K562 (cell line): Measurements from ENCODE around the gene ZNF330. TPM values are rescaled to one million over a fixed set of nuclear protein-coding genes. Genes with fewer than 3 reads are reported as not detected.

Experiments used
- ATAC-seq: fragments of 200-7000 bp; cut with Tn5 transposase; 3 replicates; pipeline ENCODE4 v1.9.1; 2020; ENCODE audit warnings: moderate library complexity
- BruUV-seq: library from RNA; stranded (reverse); fragments of 400-500 nt; replicated peaks from 2 replicates; lab custom pipeline; 2021; lab: Mats Ljungman, UMichigan
- CTCF ChIA-PET: fragments of 300-600 bp; formaldehyde crosslinking; extraction: SDS; loops from one replicate; lab custom pipeline; 2021; ENCODE audit warnings: low intra/inter-chr PET ratio; lab: Yijun Ruan, JAX
- POLR2A ChIA-PET: fragments of 300-600, 350-650 bp; sonication (Branson Sonifier 250); formaldehyde crosslinking; extraction: SDS; loops from one replicate; lab custom pipeline; 2021; ENCODE audit warnings: antibody characterized with exemption, inconsistent platforms; lab: Yijun Ruan, JAX
- DNase-seq, 4 experiments: peaks; one replicate each; pipeline versions ENCODE4 v3.0.0 to v3.0.0-alpha.2; 2011 to 2018; ENCODE audit warnings: low spot score in 3 of 4, mixed read lengths in 3 of 4; ENCODE audit errors: extremely low read depth in 1 of 4
- FAIRE-seq: peaks from 2 replicates; lab custom pipeline; 2011; peaks lifted over from hg19 to GRCh38; lab: Jason Lieb, UNC
- H2AFZ ChIP-seq: 2 replicates; pipeline ENCODE4 v1.6.0; 2011; ENCODE audit warnings: low read depth, low read length, control low read depth, inconsistent platforms
- H3K27ac ChIP-seq: fragments of 200-600 bp; 3 replicates; pipeline ENCODE4 v1.8.0; 2011; ENCODE audit warnings: low read depth, mild to moderate bottlenecking, control low read depth, inconsistent platforms, low read length, moderate library complexity, mixed read lengths; ENCODE audit errors: extremely low read depth
- H3K27me3 ChIP-seq, 2 experiments: fragments of 300-600 bp in 1 of 2; 2 replicates in 1 of 2; 3 replicates in 1 of 2; pipeline versions ENCODE4 v1.6.0 to v1.8.0; 2011; ENCODE audit warnings: inconsistent platforms in 2 of 2, low read length in 2 of 2, mild to moderate bottlenecking in 1 of 2, mixed read lengths in 1 of 2, moderate library complexity in 1 of 2; ENCODE audit not compliant: control insufficient read depth in 2 of 2, insufficient read depth in 2 of 2
- H3K36me3 ChIP-seq: fragments of 300-600 bp; 3 replicates; pipeline ENCODE4 v1.8.0; 2011; ENCODE audit warnings: mild to moderate bottlenecking, low read length, inconsistent platforms; ENCODE audit not compliant: control insufficient read depth, insufficient read depth
- H3K4me1 ChIP-seq, 2 experiments: fragments of 200-600 bp in 1 of 2; replicated peaks in 1 of 2; 2 replicates in 1 of 2; 3 replicates in 1 of 2; pipeline versions ENCODE4 v1.5.1 to v1.8.0; 2011; ENCODE audit warnings: inconsistent platforms in 2 of 2, low read length in 2 of 2, mild to moderate bottlenecking in 1 of 2, mixed read lengths in 1 of 2, moderate library complexity in 1 of 2; ENCODE audit not compliant: control insufficient read depth in 2 of 2, insufficient read depth in 2 of 2
- H3K4me2 ChIP-seq: 2 replicates; pipeline ENCODE4 v1.6.1; 2011; ENCODE audit warnings: low read length, control low read depth, inconsistent platforms, mixed read lengths; ENCODE audit not compliant: insufficient read depth
- H3K4me3 ChIP-seq: fragments of 200-600 bp; sonication (generic), shearing (Covaris generic); 2 replicates; pipeline ENCODE4 v1.5.1; 2016; ENCODE audit warnings: control low read depth, inconsistent platforms
- H3K79me2 ChIP-seq: fragments of 200-600 bp; 3 replicates; pipeline ENCODE4 v1.8.0; 2011; ENCODE audit warnings: low read length, inconsistent platforms; ENCODE audit not compliant: control insufficient read depth, insufficient read depth
- H3K9ac ChIP-seq, 2 experiments: 2 replicates each; pipeline versions ENCODE4 v1.6.0 to v1.6.1; 2011; ENCODE audit warnings: low read depth in 2 of 2, low read length in 2 of 2, control low read depth in 1 of 2, inconsistent platforms in 1 of 2, mild to moderate bottlenecking in 1 of 2, mixed read lengths in 1 of 2; ENCODE audit not compliant: insufficient read depth in 1 of 2
- H3K9me1 ChIP-seq: one replicate; pipeline ENCODE4 v1.6.0; 2011; ENCODE audit warnings: inconsistent platforms, mild to moderate bottlenecking, low read length, moderate library complexity; ENCODE audit not compliant: control insufficient read depth, insufficient read depth
- H3K9me3 ChIP-seq: replicated peaks from 2 replicates; pipeline ENCODE4 v1.5.1; 2011; ENCODE audit warnings: low read depth, low read length, inconsistent platforms; ENCODE audit not compliant: control insufficient read depth, insufficient read depth
- H4K20me1 ChIP-seq: replicated peaks from 2 replicates; pipeline ENCODE4 v1.6.1; 2011; ENCODE audit warnings: low read length, inconsistent platforms, mixed read lengths; ENCODE audit not compliant: control insufficient read depth, insufficient read depth
- C11orf30 ChIP-seq: fragments of 450-650 bp; IDR thresholded peaks from 2 replicates; pipeline ENCODE4 v1.6.1; 2016; ENCODE audit warnings: low read depth, mild to moderate bottlenecking
- ELF2 ChIP-seq: fragments of 250-450 bp; sonication (Bioruptor Pico); IDR thresholded peaks from 2 replicates; pipeline ENCODE4 v1.5.0; 2021; ENCODE audit warnings: mild to moderate bottlenecking
- JUN ChIP-seq, 2 experiments: sonication (generic) in 1 of 2; formaldehyde crosslinking in 1 of 2; IDR thresholded peaks; 2 replicates each; pipeline versions ENCODE4 v1.6.1 to v1.8.0; 2012 to 2022; ENCODE audit warnings: borderline replicate concordance in 2 of 2, mild to moderate bottlenecking in 2 of 2, improper control_type of control experiment in 1 of 2, low read depth in 1 of 2, low read length in 1 of 2, missing genetic modification reagents in 1 of 2
- KDM2B ChIP-seq: fragments of 250-450 bp; sonication (Bioruptor Pico); IDR thresholded peaks from 2 replicates; pipeline ENCODE4 v1.8.0; 2021; ENCODE audit warnings: mild to moderate bottlenecking, moderate library complexity
- MCM7 ChIP-seq, 2 experiments: fragments of 450-650 bp; IDR thresholded peaks; 2 replicates each; pipeline ENCODE4 v1.6.1; 2016 to 2018
- MYBL2 ChIP-seq, 2 experiments: fragments of 450-650 bp in 1 of 2; sonication (generic) in 1 of 2; formaldehyde crosslinking in 1 of 2; IDR thresholded peaks; 2 replicates each; pipeline versions ENCODE4 v1.6.1 to v1.8.1; 2017 to 2022; ENCODE audit warnings: borderline replicate concordance in 1 of 2, inconsistent platforms in 1 of 2, low read depth in 1 of 2, mild to moderate bottlenecking in 1 of 2, missing genetic modification reagents in 1 of 2, moderate library complexity in 1 of 2
- PYGO2 ChIP-seq: fragments of 450-650 bp; IDR thresholded peaks from 2 replicates; pipeline ENCODE4 v1.6.1; 2016; ENCODE audit warnings: mild to moderate bottlenecking, missing genetic modification characterization, moderate library complexity, missing compliant biosample characterization
- RBM22 ChIP-seq: fragments of 200-400 bp; formaldehyde crosslinking; IDR thresholded peaks from 2 replicates; pipeline ENCODE4 v1.6.1; 2018; ENCODE audit warnings: low read length, low read depth; ENCODE audit not compliant: poor library complexity, severe bottlenecking
- TBL1XR1 ChIP-seq, 2 experiments: IDR thresholded peaks; 2 replicates each; pipeline ENCODE4 v1.6.1; 2012; ENCODE audit warnings: improper control_type of control experiment in 2 of 2, low read length in 2 of 2, mild to moderate bottlenecking in 1 of 2
- WGBS: fragments of 100-300 bp; shearing (Covaris generic); methylation state at CpG from one replicate; pipeline ENCODE4 v1.1.6; 2016; ENCODE audit warnings: low coverage, mixed read lengths; ENCODE audit not compliant: insufficient coverage; ENCODE audit errors: missing lambda C conversion rate; 5-methylcytosine and 5-hydroxymethylcytosine counted together
- in situ Hi-C: fragments of 300-500 bp; cut with MboI; formaldehyde crosslinking; loops from 4 replicates; pipeline ENCODE4 v1.15.0; 2018; ENCODE audit warnings: inconsistent platforms, mixed read lengths
- intact Hi-C: fragments of 100-400 bp; cut with micrococcal nuclease; formaldehyde crosslinking; loops from 2 replicates; pipeline ENCODE4 v1.14.2; 2022
- polyA plus RNA-seq, 8 experiments: library from polyadenylated mRNA; depleted of rRNA in 4 of 8; stranded (reverse) in 5 of 8; unstranded in 3 of 8; fragments of >200 nt; fragmentation: Nextera tagmentation in 2 of 8; fragmentation: Illumina TruSeq in 1 of 8; extraction: Ambion mirVana in 2 of 8; extraction: Trizol in 1 of 8; gene quantifications; 2 replicates each; pipeline versions ENCODE4 v1.2.1 to v1.2.3, GENCODE V29; 2011 to 2014; ENCODE audit warnings: inconsistent platforms in 1 of 8, missing spikeins in 1 of 8
- total RNA-seq, 7 experiments: library from RNA; depleted of rRNA in 6 of 7; stranded (reverse); fragments of >200 nt in 6 of 7; fragmentation: Illumina TruSeq in 2 of 7; extraction: Trizol in 2 of 7; gene quantifications; 2 replicates each; pipeline versions ENCODE4 v1.2.1 to v1.2.3, GENCODE V29; 2011 to 2021; ENCODE audit warnings: low replicate concordance in 1 of 7
- TF ChIP-seq, protein P1 (sequence below): IDR thresholded peaks from 3 replicates; pipeline ENCODE4 v1.6.1; 2011; ENCODE audit warnings: borderline replicate concordance, mild to moderate bottlenecking, moderate library complexity; ENCODE audit not compliant: insufficient read length; ENCODE audit errors: extremely low read depth
- TF ChIP-seq, protein P2 (sequence below): fragments of 250-450 bp; sonication (Bioruptor Pico); IDR thresholded peaks from 2 replicates; pipeline ENCODE4 v1.4.0; 2020
- TF ChIP-seq, protein P3 (sequence below): sonication (generic); formaldehyde crosslinking; IDR thresholded peaks from 2 replicates; pipeline ENCODE4 v1.8.1; 2023; ENCODE audit warnings: mild to moderate bottlenecking, missing genetic modification reagents

ZNF330 gene
- total and polyA plus RNA-seq, 9 of the 15 experiments (the other 6 are each of a cell fraction or from before 2014, with no cell fraction given): 70.0 to 115 (median 92.0) TPM

DNA sequence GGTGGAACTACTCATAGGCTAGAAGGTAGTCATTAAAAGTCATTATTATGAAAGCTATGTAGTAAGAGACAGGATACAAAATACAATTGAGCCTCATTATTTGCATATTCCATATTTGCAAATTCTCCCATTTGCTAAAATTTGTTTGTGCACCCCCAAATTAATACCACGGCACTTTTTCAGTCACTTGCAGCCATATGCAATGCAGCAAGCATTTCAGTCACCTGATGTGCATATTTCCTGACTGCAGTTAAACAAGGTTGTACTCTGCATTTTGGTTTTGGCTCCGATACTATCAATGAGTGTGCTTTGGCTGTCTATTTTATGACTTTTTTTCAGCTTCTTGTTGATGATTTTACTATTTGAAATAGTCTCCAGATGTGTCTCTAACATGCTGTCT lies 62.9 kb downstream of the ZNF330 start:
- no peaks in the 10 kb centered on the region for H3K79me2 ChIP-seq
- no peak for FAIRE-seq
- H3K4me1 ChIP-seq: no peaks in the 10 kb centered on the region
- no peak for TF ChIP-seq KDM2B (CRISPR knock-in tag)
- no peak for TF ChIP-seq ELF2 (CRISPR knock-in tag)
- TF ChIP-seq C11orf30: no peak
- TF ChIP-seq, protein P1, sequence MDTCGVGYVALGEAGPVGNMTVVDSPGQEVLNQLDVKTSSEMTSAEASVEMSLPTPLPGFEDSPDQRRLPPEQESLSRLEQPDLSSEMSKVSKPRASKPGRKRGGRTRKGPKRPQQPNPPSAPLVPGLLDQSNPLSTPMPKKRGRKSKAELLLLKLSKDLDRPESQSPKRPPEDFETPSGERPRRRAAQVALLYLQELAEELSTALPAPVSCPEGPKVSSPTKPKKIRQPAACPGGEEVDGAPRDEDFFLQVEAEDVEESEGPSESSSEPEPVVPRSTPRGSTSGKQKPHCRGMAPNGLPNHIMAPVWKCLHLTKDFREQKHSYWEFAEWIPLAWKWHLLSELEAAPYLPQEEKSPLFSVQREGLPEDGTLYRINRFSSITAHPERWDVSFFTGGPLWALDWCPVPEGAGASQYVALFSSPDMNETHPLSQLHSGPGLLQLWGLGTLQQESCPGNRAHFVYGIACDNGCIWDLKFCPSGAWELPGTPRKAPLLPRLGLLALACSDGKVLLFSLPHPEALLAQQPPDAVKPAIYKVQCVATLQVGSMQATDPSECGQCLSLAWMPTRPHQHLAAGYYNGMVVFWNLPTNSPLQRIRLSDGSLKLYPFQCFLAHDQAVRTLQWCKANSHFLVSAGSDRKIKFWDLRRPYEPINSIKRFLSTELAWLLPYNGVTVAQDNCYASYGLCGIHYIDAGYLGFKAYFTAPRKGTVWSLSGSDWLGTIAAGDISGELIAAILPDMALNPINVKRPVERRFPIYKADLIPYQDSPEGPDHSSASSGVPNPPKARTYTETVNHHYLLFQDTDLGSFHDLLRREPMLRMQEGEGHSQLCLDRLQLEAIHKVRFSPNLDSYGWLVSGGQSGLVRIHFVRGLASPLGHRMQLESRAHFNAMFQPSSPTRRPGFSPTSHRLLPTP: no peak
- no peak for TF ChIP-seq RBM22
- TF ChIP-seq PYGO2 (tag): no peak
- TF ChIP-seq, protein P2, sequence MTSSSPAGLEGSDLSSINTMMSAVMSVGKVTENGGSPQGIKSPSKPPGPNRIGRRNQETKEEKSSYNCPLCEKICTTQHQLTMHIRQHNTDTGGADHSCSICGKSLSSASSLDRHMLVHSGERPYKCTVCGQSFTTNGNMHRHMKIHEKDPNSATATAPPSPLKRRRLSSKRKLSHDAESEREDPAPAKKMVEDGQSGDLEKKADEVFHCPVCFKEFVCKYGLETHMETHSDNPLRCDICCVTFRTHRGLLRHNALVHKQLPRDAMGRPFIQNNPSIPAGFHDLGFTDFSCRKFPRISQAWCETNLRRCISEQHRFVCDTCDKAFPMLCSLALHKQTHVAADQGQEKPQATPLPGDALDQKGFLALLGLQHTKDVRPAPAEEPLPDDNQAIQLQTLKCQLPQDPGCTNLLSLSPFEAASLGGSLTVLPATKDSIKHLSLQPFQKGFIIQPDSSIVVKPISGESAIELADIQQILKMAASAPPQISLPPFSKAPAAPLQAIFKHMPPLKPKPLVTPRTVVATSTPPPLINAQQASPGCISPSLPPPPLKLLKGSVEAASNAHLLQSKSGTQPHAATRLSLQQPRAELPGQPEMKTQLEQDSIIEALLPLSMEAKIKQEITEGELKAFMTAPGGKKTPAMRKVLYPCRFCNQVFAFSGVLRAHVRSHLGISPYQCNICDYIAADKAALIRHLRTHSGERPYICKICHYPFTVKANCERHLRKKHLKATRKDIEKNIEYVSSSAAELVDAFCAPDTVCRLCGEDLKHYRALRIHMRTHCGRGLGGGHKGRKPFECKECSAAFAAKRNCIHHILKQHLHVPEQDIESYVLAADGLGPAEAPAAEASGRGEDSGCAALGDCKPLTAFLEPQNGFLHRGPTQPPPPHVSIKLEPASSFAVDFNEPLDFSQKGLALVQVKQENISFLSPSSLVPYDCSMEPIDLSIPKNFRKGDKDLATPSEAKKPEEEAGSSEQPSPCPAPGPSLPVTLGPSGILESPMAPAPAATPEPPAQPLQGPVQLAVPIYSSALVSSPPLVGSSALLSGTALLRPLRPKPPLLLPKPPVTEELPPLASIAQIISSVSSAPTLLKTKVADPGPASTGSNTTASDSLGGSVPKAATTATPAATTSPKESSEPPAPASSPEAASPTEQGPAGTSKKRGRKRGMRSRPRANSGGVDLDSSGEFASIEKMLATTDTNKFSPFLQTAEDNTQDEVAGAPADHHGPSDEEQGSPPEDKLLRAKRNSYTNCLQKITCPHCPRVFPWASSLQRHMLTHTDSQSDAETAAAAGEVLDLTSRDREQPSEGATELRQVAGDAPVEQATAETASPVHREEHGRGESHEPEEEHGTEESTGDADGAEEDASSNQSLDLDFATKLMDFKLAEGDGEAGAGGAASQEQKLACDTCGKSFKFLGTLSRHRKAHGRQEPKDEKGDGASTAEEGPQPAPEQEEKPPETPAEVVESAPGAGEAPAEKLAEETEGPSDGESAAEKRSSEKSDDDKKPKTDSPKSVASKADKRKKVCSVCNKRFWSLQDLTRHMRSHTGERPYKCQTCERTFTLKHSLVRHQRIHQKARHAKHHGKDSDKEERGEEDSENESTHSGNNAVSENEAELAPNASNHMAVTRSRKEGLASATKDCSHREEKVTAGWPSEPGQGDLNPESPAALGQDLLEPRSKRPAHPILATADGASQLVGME (CRISPR knock-in tag): no peak
- no peak for TF ChIP-seq TBL1XR1 (IDR thresholded peaks at IDR 0.05; ENCODE audit: low read length in 2 of 2)
- no peak for TF ChIP-seq JUN (IDR thresholded peaks at IDR 0.05; ENCODE audit: borderline replicate concordance, low read depth, low read length)
- TF ChIP-seq JUN (CRISPR knock-in tag; IDR thresholded peaks at IDR 0.05; ENCODE audit: borderline replicate concordance): no peak
- no peak for TF ChIP-seq MYBL2 (IDR thresholded peaks at IDR 0.05; ENCODE audit: low read depth)
- no peak for TF ChIP-seq MYBL2 (CRISPR knock-in tag; IDR thresholded peaks at IDR 0.05; ENCODE audit: borderline replicate concordance)
- TF ChIP-seq MCM7 (IDR thresholded peaks at IDR 0.05): no peak
- TF ChIP-seq, protein P3, sequence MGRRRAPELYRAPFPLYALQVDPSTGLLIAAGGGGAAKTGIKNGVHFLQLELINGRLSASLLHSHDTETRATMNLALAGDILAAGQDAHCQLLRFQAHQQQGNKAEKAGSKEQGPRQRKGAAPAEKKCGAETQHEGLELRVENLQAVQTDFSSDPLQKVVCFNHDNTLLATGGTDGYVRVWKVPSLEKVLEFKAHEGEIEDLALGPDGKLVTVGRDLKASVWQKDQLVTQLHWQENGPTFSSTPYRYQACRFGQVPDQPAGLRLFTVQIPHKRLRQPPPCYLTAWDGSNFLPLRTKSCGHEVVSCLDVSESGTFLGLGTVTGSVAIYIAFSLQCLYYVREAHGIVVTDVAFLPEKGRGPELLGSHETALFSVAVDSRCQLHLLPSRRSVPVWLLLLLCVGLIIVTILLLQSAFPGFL: no peak
- H3K9ac ChIP-seq: no peak overlapping the region
- H2AFZ ChIP-seq: no peak overlapping the region
- no peaks in the 10 kb centered on the region for H4K20me1 ChIP-seq
- H3K36me3 ChIP-seq: no peaks in the 10 kb centered on the region
- POLR2A ChIA-PET: no interaction called here
- no peak overlapping the region for H3K4me3 ChIP-seq
- 27% methylated on average over 2 of the region's 2 CpGs for WGBS
- H3K9me1 ChIP-seq: no peaks in the 10 kb centered on the region
- no TSS peak for BruUV-seq
- no peak overlapping the region for H3K27ac ChIP-seq
- in situ Hi-C loops: no loop called here
- no peaks in the 10 kb centered on the region for H3K27me3 ChIP-seq
- ATAC-seq: no peak
- intact Hi-C loops: no loop called here
- DNase-seq: no peak
- no peaks in the 10 kb centered on the region for H3K9me3 ChIP-seq
- CTCF ChIA-PET: no interaction called here
- no peak overlapping the region for H3K4me2 ChIP-seq
